Measurements from ENCODE around the gene NIPA2. TPM values are rescaled to one million over a fixed set of nuclear protein-coding genes. Genes with fewer than 3 reads are reported as not detected.
A peak's percentile ranks its signal among the peaks of the same experiment; 100 is the strongest.
"Not testable (repeated sequence)": the region's sequence is repeated elsewhere in the genome, so short reads cannot be mapped to it uniquely, and the experiment has no call there.

Gene NIPA2
- 52.6 TPM for total RNA-seq

- DNase-seq (ENCODE audit: low spot score), result peak; percentile 99
These were observed at the start of gene NIPA2 for GRCh38 chr15:22838292-22839042. Gene NIPA2 (plus strand): TSS chr15:22838666. CDS start chr15:22851732, 13,066 bp downstream.

GRCh38 chr15:22794063-22794462, 44.4 kb upstream of the NIPA2 start:
- no peak for DNase-seq (ENCODE audit: low spot score)

GRCh38 chr15:22794621-22795167, 43.8 kb upstream of the NIPA2 start:
- no peak for DNase-seq (ENCODE audit: low spot score)

GRCh38 chr15:22795206-22796063, 43.0 kb upstream of the NIPA2 start:
- no peak for DNase-seq (ENCODE audit: low spot score)

GRCh38 chr15:22796079-22796478, 42.4 kb upstream of the NIPA2 start:
- no peak for DNase-seq (ENCODE audit: low spot score)

- DNase-seq (ENCODE audit: low spot score), result no peak
These were observed 38.6 kb upstream of the NIPA2 start for GRCh38 chr15:22799902-22800301.

- not testable (repeated sequence) for DNase-seq (ENCODE audit: low spot score)
These were observed 35.5 kb upstream of the NIPA2 start for GRCh38 chr15:22803006-22803405.

- DNase-seq (ENCODE audit: low spot score), result no peak
These were observed 32.3 kb upstream of the NIPA2 start for GRCh38 chr15:22806156-22806555.

- no peak for DNase-seq (ENCODE audit: low spot score)
These were observed 31.8 kb upstream of the NIPA2 start for GRCh38 chr15:22806664-22807063.

GRCh38 chr15:22807831-22808230, 30.6 kb upstream of the NIPA2 start:
- not testable (repeated sequence) for DNase-seq (ENCODE audit: low spot score)

GRCh38 chr15:22808240-22808639, 30.2 kb upstream of the NIPA2 start:
- DNase-seq (ENCODE audit: low spot score), result peak; percentile 87

GRCh38 chr15:22808761-22809280, 29.6 kb upstream of the NIPA2 start:
- DNase-seq (ENCODE audit: low spot score), result no peak

- DNase-seq (ENCODE audit: low spot score), result no peak
These were observed 28.2 kb upstream of the NIPA2 start for GRCh38 chr15:22810033-22810852.

- no peak for DNase-seq (ENCODE audit: low spot score)
These were observed 27.6 kb upstream of the NIPA2 start for GRCh38 chr15:22810853-22811338.

GRCh38 chr15:22811640-22812039, 26.8 kb upstream of the NIPA2 start:
- peak; percentile 67 for DNase-seq (ENCODE audit: low spot score)

GRCh38 chr15:22813844-22814243, 24.6 kb upstream of the NIPA2 start:
- no peak for DNase-seq (ENCODE audit: low spot score)

GRCh38 chr15:22815766-22816165, 22.7 kb upstream of the NIPA2 start:
- no peak for DNase-seq (ENCODE audit: low spot score)

- DNase-seq (ENCODE audit: low spot score), result no peak
These were observed 18.8 kb upstream of the NIPA2 start for GRCh38 chr15:22819651-22820050.

- no peak for DNase-seq (ENCODE audit: low spot score)
These were observed 14.9 kb upstream of the NIPA2 start for GRCh38 chr15:22823495-22824128.

GRCh38 chr15:22827125-22827524, 11.3 kb upstream of the NIPA2 start:
- no peak for DNase-seq (ENCODE audit: low spot score)

- no peak for DNase-seq (ENCODE audit: low spot score)
These were observed 7.0 kb upstream of the NIPA2 start for GRCh38 chr15:22831473-22831872.
